Measurements from ENCODE around the gene DPYD.

The DPYD gene

GRCh38 chr1:97119260-97120158, 801.3 kb downstream of the DPYD start:
- DNase-seq, result no peak

- no peak for DNase-seq
Observed at GRCh38 chr1:97114842-97115241, 806.0 kb downstream of the DPYD start.

- no peak for DNase-seq
Observed at GRCh38 chr1:97112442-97112841, 808.4 kb downstream of the DPYD start.

GRCh38 chr1:97108179-97108578, 812.7 kb downstream of the DPYD start:
- no peak for DNase-seq

- no peak for DNase-seq
Observed at GRCh38 chr1:97105531-97105930, 815.3 kb downstream of the DPYD start.

- DNase-seq, result no peak
Observed at GRCh38 chr1:97101509-97101908, 819.3 kb downstream of the DPYD start.

- DNase-seq, result no peak
Observed at GRCh38 chr1:97097404-97097925, 823.4 kb downstream of the DPYD start.

- no peak for DNase-seq
Observed at GRCh38 chr1:97095764-97096163, 825.1 kb downstream of the DPYD start.

GRCh38 chr1:97094247-97094972, 826.4 kb downstream of the DPYD start:
- DNase-seq, result no peak

- no peak for DNase-seq
Observed at GRCh38 chr1:97093741-97094140, 827.1 kb downstream of the DPYD start.

GRCh38 chr1:97092824-97093223, 828.0 kb downstream of the DPYD start:
- no peak for DNase-seq

GRCh38 chr1:97091679-97092078, 829.2 kb downstream of the DPYD start:
- DNase-seq, result no peak

- DNase-seq, result no peak
Observed at GRCh38 chr1:97091263-97091662, 829.6 kb downstream of the DPYD start.

GRCh38 chr1:97090725-97091124, 830.1 kb downstream of the DPYD start:
- DNase-seq, result no peak

GRCh38 chr1:97089173-97089572, 831.7 kb downstream of the DPYD start:
- no peak for DNase-seq

GRCh38 chr1:97088391-97088790, 832.4 kb downstream of the DPYD start:
- DNase-seq, result no peak

GRCh38 chr1:97084546-97084945, 836.3 kb downstream of the DPYD start:
- no peak for DNase-seq

GRCh38 chr1:97082160-97082848, 838.5 kb downstream of the DPYD start:
- DNase-seq, result peak in 1 of 2 experiments; percentile 4

- no peak for DNase-seq
Observed at GRCh38 chr1:97078872-97079271, 842.0 kb downstream of the DPYD start.

GRCh38 chr1:97077221-97077620, 843.6 kb downstream of the DPYD start:
- DNase-seq, result no peak

GRCh38 chr1:97074771-97075170, 846.1 kb downstream of the DPYD start:
- no peak for DNase-seq

GRCh38 chr1:97073936-97074335, 846.9 kb downstream of the DPYD start:
- DNase-seq, result no peak

GRCh38 chr1:97073169-97073568, 847.7 kb downstream of the DPYD start:
- DNase-seq, result no peak

Measured in NCI-H2081 (cell line).